SK-N-SH treated with all-trans-retinoic acid at 6 μM for 48 hours (cell line): ENCODE results near the gene TMEM187.

Experiments used
- ATAC-seq: fragments of 200-7000 bp; cut with Tn5 transposase; 3 replicates; pipeline ENCODE4 v1.9.1; 2020; ENCODE audit warnings: mild to moderate bottlenecking, moderate library complexity
- ARNTL ChIP-seq: fragments of 450-650 bp; formaldehyde crosslinking; IDR thresholded peaks from 2 replicates; pipeline ENCODE4 v1.5.0; 2020; ENCODE audit warnings: low read depth, mild to moderate bottlenecking, moderate library complexity, borderline replicate concordance
- CSDC2 ChIP-seq: fragments of 250-450 bp; sonication (Bioruptor Pico); IDR thresholded peaks from 2 replicates; pipeline ENCODE4 v1.5.0; 2020; ENCODE audit warnings: mild to moderate bottlenecking, moderate library complexity
- ESRRG ChIP-seq: fragments of 250-450 bp; sonication (Bioruptor Pico); IDR thresholded peaks from 2 replicates; pipeline ENCODE4 v1.6.1; 2021; ENCODE audit warnings: mild to moderate bottlenecking
- GLIS3 ChIP-seq: fragments of 250-450 bp; sonication (Bioruptor Pico); IDR thresholded peaks from 2 replicates; pipeline ENCODE4 v1.5.0; 2020; ENCODE audit warnings: mild to moderate bottlenecking, moderate library complexity
- ISL1 ChIP-seq: fragments of 250-450 bp; sonication (Bioruptor Pico); IDR thresholded peaks from 2 replicates; pipeline ENCODE4 v2.1.2; 2022; ENCODE audit warnings: mild to moderate bottlenecking, moderate library complexity
- OSR1 ChIP-seq: fragments of 250-450 bp; sonication (Bioruptor Pico); IDR thresholded peaks from 2 replicates; pipeline ENCODE4 v1.8.0; 2022; ENCODE audit warnings: moderate library complexity, mild to moderate bottlenecking, inconsistent platforms
- PPARA ChIP-seq: fragments of 250-450 bp; sonication (Bioruptor Pico); IDR thresholded peaks from 2 replicates; pipeline ENCODE4 v1.5.0; 2020; ENCODE audit warnings: mild to moderate bottlenecking, borderline replicate concordance
- RARB ChIP-seq: fragments of 250-450 bp; sonication (Bioruptor Pico); IDR thresholded peaks from 2 replicates; pipeline ENCODE4 v1.8.0; 2021; ENCODE audit warnings: mild to moderate bottlenecking, moderate library complexity
- SNAI2 ChIP-seq: fragments of 250-450 bp; sonication (Bioruptor Pico); IDR thresholded peaks from 2 replicates; pipeline ENCODE4 v1.5.0; 2020; ENCODE audit warnings: mild to moderate bottlenecking, moderate library complexity
- TCF4 ChIP-seq: fragments of 250-450 bp; sonication (Bioruptor Pico); IDR thresholded peaks from 2 replicates; pipeline ENCODE4 v1.8.0; 2021; ENCODE audit warnings: mild to moderate bottlenecking, moderate library complexity, borderline replicate concordance
- TOX ChIP-seq: fragments of 250-450 bp; sonication (Bioruptor Pico); IDR thresholded peaks from 2 replicates; pipeline ENCODE4 v1.8.0; 2021; ENCODE audit warnings: mild to moderate bottlenecking, moderate library complexity, borderline replicate concordance
- ZC3H10 ChIP-seq: fragments of 250-450 bp; sonication (Bioruptor Pico); IDR thresholded peaks from 2 replicates; pipeline ENCODE4 v1.5.1; 2021; ENCODE audit warnings: mild to moderate bottlenecking, moderate library complexity
- ZFP30 ChIP-seq: fragments of 450-650 bp; formaldehyde crosslinking; IDR thresholded peaks from 2 replicates; pipeline ENCODE4 v1.5.0; 2022; ENCODE audit warnings: mild to moderate bottlenecking, moderate library complexity
- ZNF565 ChIP-seq: fragments of 450-650 bp; formaldehyde crosslinking; conservative IDR thresholded peaks from 2 replicates; pipeline ENCODE4 v1.5.0; 2020; ENCODE audit warnings: low read depth, mild to moderate bottlenecking, moderate library complexity
- ZNF70 ChIP-seq: fragments of 450-650 bp; formaldehyde crosslinking; IDR thresholded peaks from 2 replicates; pipeline ENCODE4 v1.5.0; 2020; ENCODE audit warnings: mild to moderate bottlenecking, moderate library complexity
- ZNF8 ChIP-seq: fragments of 450-650 bp; formaldehyde crosslinking; IDR thresholded peaks from 2 replicates; pipeline ENCODE4 v1.5.0; 2020; ENCODE audit warnings: mild to moderate bottlenecking, moderate library complexity
- TF ChIP-seq, protein P1 (sequence below): fragments of 250-450 bp; sonication (Bioruptor Pico); IDR thresholded peaks from 2 replicates; pipeline ENCODE4 v1.5.0; 2020; ENCODE audit warnings: mild to moderate bottlenecking, moderate library complexity
- TF ChIP-seq, protein P2 (sequence below): fragments of 250-450 bp; sonication (Bioruptor Pico); IDR thresholded peaks from 2 replicates; pipeline ENCODE4 v1.5.1; 2021; ENCODE audit warnings: mild to moderate bottlenecking, moderate library complexity
- TF ChIP-seq, protein P3 (sequence below): fragments of 250-450 bp; sonication (Bioruptor Pico); IDR thresholded peaks from 2 replicates; pipeline ENCODE4 v1.8.0; 2020; ENCODE audit warnings: mild to moderate bottlenecking, moderate library complexity, borderline replicate concordance
- TF ChIP-seq, protein P4 (sequence below): fragments of 250-450 bp; sonication (Bioruptor Pico); IDR thresholded peaks from 2 replicates; pipeline ENCODE4 v1.8.0; 2021; ENCODE audit warnings: low read depth, mild to moderate bottlenecking, moderate library complexity, borderline replicate concordance
- TF ChIP-seq, protein P5 (sequence below): fragments of 250-450 bp; sonication (Bioruptor Pico); IDR thresholded peaks from 2 replicates; pipeline ENCODE4 v1.5.1; 2020; ENCODE audit warnings: low read depth, mild to moderate bottlenecking, moderate library complexity

The TMEM187 gene

DNA sequence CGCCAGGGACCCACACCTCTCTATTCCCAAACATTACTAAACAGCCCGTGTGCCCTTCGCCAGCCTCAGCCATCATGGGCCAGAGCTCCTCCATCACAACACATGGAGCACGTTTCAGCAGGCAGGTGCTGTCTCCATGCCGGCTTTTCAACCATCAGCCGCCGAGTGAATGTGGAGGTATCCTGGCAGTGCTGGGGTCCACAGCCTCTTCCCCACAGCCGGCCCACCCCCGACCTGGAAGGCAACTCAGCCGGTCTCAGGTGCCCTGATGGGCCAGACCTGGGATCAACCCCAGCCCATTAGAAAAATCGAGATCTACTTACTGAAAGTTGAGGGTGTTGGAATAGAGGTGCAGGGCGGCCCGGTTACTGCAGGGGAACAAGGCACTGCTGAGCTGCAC lies 40.8 kb upstream of the TMEM187 start:
- ATAC-seq, result no peak
- TF ChIP-seq ZNF8 (CRISPR knock-in tag), result no peak
- TF ChIP-seq, protein P1, sequence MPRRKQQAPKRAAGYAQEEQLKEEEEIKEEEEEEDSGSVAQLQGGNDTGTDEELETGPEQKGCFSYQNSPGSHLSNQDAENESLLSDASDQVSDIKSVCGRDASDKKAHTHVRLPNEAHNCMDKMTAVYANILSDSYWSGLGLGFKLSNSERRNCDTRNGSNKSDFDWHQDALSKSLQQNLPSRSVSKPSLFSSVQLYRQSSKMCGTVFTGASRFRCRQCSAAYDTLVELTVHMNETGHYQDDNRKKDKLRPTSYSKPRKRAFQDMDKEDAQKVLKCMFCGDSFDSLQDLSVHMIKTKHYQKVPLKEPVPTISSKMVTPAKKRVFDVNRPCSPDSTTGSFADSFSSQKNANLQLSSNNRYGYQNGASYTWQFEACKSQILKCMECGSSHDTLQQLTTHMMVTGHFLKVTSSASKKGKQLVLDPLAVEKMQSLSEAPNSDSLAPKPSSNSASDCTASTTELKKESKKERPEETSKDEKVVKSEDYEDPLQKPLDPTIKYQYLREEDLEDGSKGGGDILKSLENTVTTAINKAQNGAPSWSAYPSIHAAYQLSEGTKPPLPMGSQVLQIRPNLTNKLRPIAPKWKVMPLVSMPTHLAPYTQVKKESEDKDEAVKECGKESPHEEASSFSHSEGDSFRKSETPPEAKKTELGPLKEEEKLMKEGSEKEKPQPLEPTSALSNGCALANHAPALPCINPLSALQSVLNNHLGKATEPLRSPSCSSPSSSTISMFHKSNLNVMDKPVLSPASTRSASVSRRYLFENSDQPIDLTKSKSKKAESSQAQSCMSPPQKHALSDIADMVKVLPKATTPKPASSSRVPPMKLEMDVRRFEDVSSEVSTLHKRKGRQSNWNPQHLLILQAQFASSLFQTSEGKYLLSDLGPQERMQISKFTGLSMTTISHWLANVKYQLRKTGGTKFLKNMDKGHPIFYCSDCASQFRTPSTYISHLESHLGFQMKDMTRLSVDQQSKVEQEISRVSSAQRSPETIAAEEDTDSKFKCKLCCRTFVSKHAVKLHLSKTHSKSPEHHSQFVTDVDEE, result no peak
- TF ChIP-seq, protein P2, sequence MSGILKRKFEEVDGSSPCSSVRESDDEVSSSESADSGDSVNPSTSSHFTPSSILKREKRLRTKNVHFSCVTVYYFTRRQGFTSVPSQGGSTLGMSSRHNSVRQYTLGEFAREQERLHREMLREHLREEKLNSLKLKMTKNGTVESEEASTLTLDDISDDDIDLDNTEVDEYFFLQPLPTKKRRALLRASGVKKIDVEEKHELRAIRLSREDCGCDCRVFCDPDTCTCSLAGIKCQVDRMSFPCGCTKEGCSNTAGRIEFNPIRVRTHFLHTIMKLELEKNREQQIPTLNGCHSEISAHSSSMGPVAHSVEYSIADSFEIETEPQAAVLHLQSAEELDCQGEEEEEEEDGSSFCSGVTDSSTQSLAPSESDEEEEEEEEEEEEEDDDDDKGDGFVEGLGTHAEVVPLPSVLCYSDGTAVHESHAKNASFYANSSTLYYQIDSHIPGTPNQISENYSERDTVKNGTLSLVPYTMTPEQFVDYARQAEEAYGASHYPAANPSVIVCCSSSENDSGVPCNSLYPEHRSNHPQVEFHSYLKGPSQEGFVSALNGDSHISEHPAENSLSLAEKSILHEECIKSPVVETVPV (CRISPR knock-in tag), result no peak
- no peak for TF ChIP-seq SNAI2 (CRISPR knock-in tag)
- TF ChIP-seq, protein P3, sequence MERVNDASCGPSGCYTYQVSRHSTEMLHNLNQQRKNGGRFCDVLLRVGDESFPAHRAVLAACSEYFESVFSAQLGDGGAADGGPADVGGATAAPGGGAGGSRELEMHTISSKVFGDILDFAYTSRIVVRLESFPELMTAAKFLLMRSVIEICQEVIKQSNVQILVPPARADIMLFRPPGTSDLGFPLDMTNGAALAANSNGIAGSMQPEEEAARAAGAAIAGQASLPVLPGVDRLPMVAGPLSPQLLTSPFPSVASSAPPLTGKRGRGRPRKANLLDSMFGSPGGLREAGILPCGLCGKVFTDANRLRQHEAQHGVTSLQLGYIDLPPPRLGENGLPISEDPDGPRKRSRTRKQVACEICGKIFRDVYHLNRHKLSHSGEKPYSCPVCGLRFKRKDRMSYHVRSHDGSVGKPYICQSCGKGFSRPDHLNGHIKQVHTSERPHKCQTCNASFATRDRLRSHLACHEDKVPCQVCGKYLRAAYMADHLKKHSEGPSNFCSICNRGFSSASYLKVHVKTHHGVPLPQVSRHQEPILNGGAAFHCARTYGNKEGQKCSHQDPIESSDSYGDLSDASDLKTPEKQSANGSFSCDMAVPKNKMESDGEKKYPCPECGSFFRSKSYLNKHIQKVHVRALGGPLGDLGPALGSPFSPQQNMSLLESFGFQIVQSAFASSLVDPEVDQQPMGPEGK (CRISPR knock-in tag), result no peak
- no peak for TF ChIP-seq TOX (CRISPR knock-in tag)
- TF ChIP-seq, protein P4, sequence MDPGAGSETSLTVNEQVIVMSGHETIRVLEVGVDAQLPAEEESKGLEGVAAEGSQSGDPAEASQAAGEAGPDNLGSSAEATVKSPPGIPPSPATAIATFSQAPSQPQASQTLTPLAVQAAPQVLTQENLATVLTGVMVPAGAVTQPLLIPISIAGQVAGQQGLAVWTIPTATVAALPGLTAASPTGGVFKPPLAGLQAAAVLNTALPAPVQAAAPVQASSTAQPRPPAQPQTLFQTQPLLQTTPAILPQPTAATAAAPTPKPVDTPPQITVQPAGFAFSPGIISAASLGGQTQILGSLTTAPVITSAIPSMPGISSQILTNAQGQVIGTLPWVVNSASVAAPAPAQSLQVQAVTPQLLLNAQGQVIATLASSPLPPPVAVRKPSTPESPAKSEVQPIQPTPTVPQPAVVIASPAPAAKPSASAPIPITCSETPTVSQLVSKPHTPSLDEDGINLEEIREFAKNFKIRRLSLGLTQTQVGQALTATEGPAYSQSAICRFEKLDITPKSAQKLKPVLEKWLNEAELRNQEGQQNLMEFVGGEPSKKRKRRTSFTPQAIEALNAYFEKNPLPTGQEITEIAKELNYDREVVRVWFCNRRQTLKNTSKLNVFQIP (CRISPR knock-in tag), result no peak
- no peak for TF ChIP-seq RARB (CRISPR knock-in tag)
- no peak for TF ChIP-seq TCF4 (CRISPR knock-in tag)
- no peak for TF ChIP-seq ZFP30 (CRISPR knock-in tag)
- TF ChIP-seq ISL1 (CRISPR knock-in tag), result no peak
- TF ChIP-seq ZNF70 (CRISPR knock-in tag), result no peak
- TF ChIP-seq, protein P5, sequence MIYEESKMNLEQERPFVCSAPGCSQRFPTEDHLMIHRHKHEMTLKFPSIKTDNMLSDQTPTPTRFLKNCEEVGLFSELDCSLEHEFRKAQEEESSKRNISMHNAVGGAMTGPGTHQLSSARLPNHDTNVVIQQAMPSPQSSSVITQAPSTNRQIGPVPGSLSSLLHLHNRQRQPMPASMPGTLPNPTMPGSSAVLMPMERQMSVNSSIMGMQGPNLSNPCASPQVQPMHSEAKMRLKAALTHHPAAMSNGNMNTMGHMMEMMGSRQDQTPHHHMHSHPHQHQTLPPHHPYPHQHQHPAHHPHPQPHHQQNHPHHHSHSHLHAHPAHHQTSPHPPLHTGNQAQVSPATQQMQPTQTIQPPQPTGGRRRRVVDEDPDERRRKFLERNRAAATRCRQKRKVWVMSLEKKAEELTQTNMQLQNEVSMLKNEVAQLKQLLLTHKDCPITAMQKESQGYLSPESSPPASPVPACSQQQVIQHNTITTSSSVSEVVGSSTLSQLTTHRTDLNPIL (CRISPR knock-in tag), result no peak
- no peak for TF ChIP-seq OSR1 (CRISPR knock-in tag)
- TF ChIP-seq PPARA (CRISPR knock-in tag), result no peak
- TF ChIP-seq ZNF565, result no peak
- TF ChIP-seq ESRRG (CRISPR knock-in tag), result no peak
- no peak for TF ChIP-seq ARNTL (CRISPR knock-in tag)
- TF ChIP-seq ZC3H10, result no peak
- no peak for TF ChIP-seq CSDC2 (CRISPR knock-in tag)

DNA sequence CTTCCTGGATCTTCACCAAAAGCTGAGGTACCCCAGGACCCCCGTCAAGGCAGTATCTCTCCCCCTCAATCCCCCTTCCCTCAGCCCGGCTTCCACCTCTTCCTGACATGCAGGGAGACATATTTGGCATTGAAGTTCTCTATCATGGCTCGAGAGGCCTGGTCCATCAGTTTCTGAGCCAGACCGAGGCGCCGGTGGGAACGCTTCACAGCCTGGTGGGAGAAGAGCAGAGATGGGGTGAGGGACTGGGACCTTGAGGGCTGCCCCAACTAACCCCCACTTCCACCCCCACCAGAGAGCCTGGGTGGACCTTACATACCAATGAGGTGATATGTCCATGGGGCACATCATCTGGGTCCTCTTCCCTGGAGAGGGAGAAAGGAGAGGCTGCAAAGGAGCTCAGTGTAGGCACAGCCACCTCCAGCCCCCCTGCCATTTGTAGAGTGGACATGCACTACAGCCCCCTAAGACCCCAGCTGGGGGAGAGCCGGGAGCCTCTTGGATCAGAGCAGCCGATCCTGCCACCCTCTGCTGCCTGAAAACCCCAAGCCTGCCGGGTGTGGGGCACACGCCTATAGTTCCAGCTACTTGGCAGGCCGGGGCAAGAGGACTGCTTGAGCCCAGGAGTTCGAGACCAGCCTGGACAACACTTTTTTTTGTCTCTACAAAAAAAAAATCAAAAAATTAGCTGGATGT lies 40.2 kb upstream of the TMEM187 start:
- ATAC-seq, result no peak
- TF ChIP-seq ISL1 (CRISPR knock-in tag), result no peak
- TF ChIP-seq TOX (CRISPR knock-in tag), result no peak
- no peak for TF ChIP-seq ZC3H10
- no peak for TF ChIP-seq TCF4 (CRISPR knock-in tag)
- TF ChIP-seq GLIS3, result no peak
- TF ChIP-seq, protein P1, result no peak
- no peak for TF ChIP-seq ARNTL (CRISPR knock-in tag)
- no peak for TF ChIP-seq RARB (CRISPR knock-in tag)
- TF ChIP-seq, protein P2 (CRISPR knock-in tag), result no peak
- no peak for TF ChIP-seq ZNF70 (CRISPR knock-in tag)
- no peak for TF ChIP-seq PPARA (CRISPR knock-in tag)
- no peak for TF ChIP-seq OSR1 (CRISPR knock-in tag)
- TF ChIP-seq, protein P4 (CRISPR knock-in tag), result no peak
